ENCODE data around the gene POLR2F. TPM values are rescaled to one million over a fixed set of nuclear protein-coding genes. Genes with fewer than 3 reads are reported as not detected.

POLR2F gene
- total and polyA plus RNA-seq, 12 donors: 39.7 to 205 (median 88.6) TPM

GRCh38 chr22:37957232-37957631, 3.7 kb downstream of the POLR2F start:
- DNase-seq: no peak
- TF ChIP-seq CTCF (IDR thresholded peaks at IDR 0.05): no peak
- no peak for TF ChIP-seq POLR2A (IDR thresholded peaks at IDR 0.05)
- Histone ChIP-seq H3K4me1 (replicated peaks in 1 of 2) (peaks cover 10 to 16% of the 10 kb centered on the region in 2 donors), H3K4me3 (no peak overlapping the region), H3K27ac (no peak overlapping the region), H3K27me3 (no peaks in the 10 kb centered on the region), H3K9me3 (replicated peaks in 1 of 3) (no peaks in the 10 kb centered on the region), H3K36me3 (replicated peaks in 1 of 2) (peaks cover 0 to 52% of the 10 kb centered on the region in 2 donors)
- intact Hi-C loops (cut with DNase I): no loop called here
- 78 to 92% (median 84%) methylated on average over 4 of the region's 4 CpGs for WGBS, 4 donors

GRCh38 chr22:37959231-37959825, 5.8 kb downstream of the POLR2F start:
- Histone ChIP-seq H3K27ac (no peak overlapping the region), H3K36me3 (replicated peaks in 1 of 2) (peaks cover 0 to 63% of the 10 kb centered on the region in 2 donors), H3K4me3 (no peak overlapping the region), H3K9me3 (replicated peaks in 1 of 3) (no peaks in the 10 kb centered on the region), H3K27me3 (no peaks in the 10 kb centered on the region), H3K4me1 (replicated peaks in 1 of 2) (peaks cover 6% of the 10 kb centered on the region in 2 donors)
- intact Hi-C loops (cut with DNase I): no loop called here
- 92 to 98% (median 95%) methylated on average over 18 of the region's 18 CpGs for WGBS, 4 donors
- TF ChIP-seq CTCF (IDR thresholded peaks at IDR 0.05) (no peak), POLR2A (IDR thresholded peaks at IDR 0.05) (no peak)
- DNase-seq: no peak

- Histone ChIP-seq H3K4me3 (no peak overlapping the region), H3K27ac (no peak overlapping the region), H3K36me3 (replicated peaks in 1 of 2) (peaks cover 0 to 63% of the 10 kb centered on the region in 2 donors), H3K9me3 (replicated peaks in 1 of 3) (no peaks in the 10 kb centered on the region), H3K27me3 (no peaks in the 10 kb centered on the region), H3K4me1 (replicated peaks in 1 of 2) (no peaks in the 10 kb centered on the region)
- TF ChIP-seq POLR2A (IDR thresholded peaks at IDR 0.05) (no peak), CTCF (IDR thresholded peaks at IDR 0.05) (no peak)
- intact Hi-C loops (cut with DNase I): loop anchor here (10.0 kb wide), 2 partner anchors 56 to 146 kb away; partner anchors contain the start of gene MICALL1 (in 1 of the 2)
- no peak for DNase-seq
- WGBS, 4 donors: 96 to 100% (median 96%) methylated on average over 1 to 4 of the region's 4 CpGs
Measured at GRCh38 chr22:37961062-37961461, 7.6 kb downstream of the POLR2F start.

GRCh38 chr22:37965940-37966664, 12.6 kb downstream of the POLR2F start:
- Histone ChIP-seq H3K9me3 (replicated peaks in 1 of 3) (no peaks in the 10 kb centered on the region), H3K27me3 (no peaks in the 10 kb centered on the region), H3K4me3 (no peak overlapping the region), H3K36me3 (replicated peaks in 1 of 2) (peaks cover 0 to 47% of the 10 kb centered on the region in 2 donors), H3K4me1 (replicated peaks in 1 of 2) (no peaks in the 10 kb centered on the region), H3K27ac (no peak overlapping the region)
- intact Hi-C loops (cut with DNase I): loop anchor here (10.0 kb wide), 2 partner anchors 61 to 151 kb away; partner anchors contain the start of gene MICALL1 (in 1 of the 2)
- WGBS, 4 donors: 78 to 82% (median 80%) methylated on average over 9 of the region's 9 CpGs
- DNase-seq: no peak
- no peak for TF ChIP-seq POLR2A (IDR thresholded peaks at IDR 0.05)
- no peak for TF ChIP-seq CTCF (IDR thresholded peaks at IDR 0.05)
